ENCODE results near the gene ANXA7.
A peak's percentile ranks its signal among the peaks of the same experiment; 100 is the strongest.
"Not testable (repeated sequence)": the region's sequence is repeated elsewhere in the genome, so short reads cannot be mapped to it uniquely, and the experiment has no call there.

The ANXA7 gene

GRCh38 chr10:73339436-73339835 is 74.4 kb downstream of the ANXA7 start:
- no peak for DNase-seq (ENCODE audit: low read depth)

- DNase-seq (ENCODE audit: low read depth): peak; percentile 41
Observed at GRCh38 chr10:73338801-73339368, 75.0 kb downstream of the ANXA7 start.

GRCh38 chr10:73333202-73333601 is 80.7 kb downstream of the ANXA7 start:
- DNase-seq (ENCODE audit: low read depth): no peak

- DNase-seq (ENCODE audit: low read depth): no peak
Observed at GRCh38 chr10:73332379-73332778, 81.5 kb downstream of the ANXA7 start.

GRCh38 chr10:73328523-73328922 is 85.3 kb downstream of the ANXA7 start:
- not testable (repeated sequence) for DNase-seq (ENCODE audit: low read depth)

GRCh38 chr10:73325290-73325689 is 88.6 kb downstream of the ANXA7 start:
- DNase-seq (ENCODE audit: low read depth): not testable (repeated sequence)
